ENCODE measurements around the gene PRPSAP2. TPM values are rescaled to one million over a fixed set of nuclear protein-coding genes. Genes with fewer than 3 reads are reported as not detected.
A peak's percentile ranks its signal among the peaks of the same experiment; 100 is the strongest.

The PRPSAP2 gene
- total RNA-seq, 1 donor from 2014 or later, result 50.6 TPM

DNA sequence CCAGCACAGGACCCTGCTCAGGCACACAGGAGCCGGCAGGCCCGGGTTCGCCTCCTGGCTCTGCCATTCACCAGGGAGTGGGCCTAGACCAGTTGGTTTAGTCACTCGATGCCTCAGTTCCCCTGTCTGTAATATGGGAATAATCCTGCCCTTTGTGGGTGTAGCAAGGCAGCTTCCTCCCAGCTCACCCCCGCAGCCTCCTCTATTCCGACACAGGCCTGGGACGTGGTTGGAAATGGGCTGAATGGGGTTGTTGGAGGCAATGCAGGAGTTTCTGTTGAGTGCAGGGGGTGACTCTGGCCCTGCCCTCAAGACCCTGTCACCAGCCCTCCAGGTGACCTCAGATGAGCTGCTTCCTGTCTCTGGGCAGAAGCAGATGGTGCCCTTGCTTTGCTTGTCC, 113.9 kb downstream of the PRPSAP2 start:
- Mint-ChIP-seq H3K27ac (ENCODE audit: unreplicated experiment) (no peak overlapping the region), H3K4me3 (ENCODE audit: unreplicated experiment) (no peak overlapping the region), H3K36me3 (ENCODE audit: low read depth, unreplicated experiment) (peaks cover 7% of the 10 kb centered on the region), H3K27me3 (ENCODE audit: low read depth, unreplicated experiment) (no peaks in the 10 kb centered on the region), H3K4me1 (ENCODE audit: low read depth, unreplicated experiment) (peaks cover 4% of the 10 kb centered on the region), H3K9me3 (ENCODE audit: unreplicated experiment) (no peaks in the 10 kb centered on the region)
- no peak overlapping the region for H3K4me3 ChIP-seq (ENCODE audit: insufficient read depth, low read depth, low read length)
- peaks cover 5% of the 10 kb centered on the region for H3K4me1 ChIP-seq (ENCODE audit: insufficient read depth, low read length)
- FAIRE-seq (no peak), DNase-seq (ENCODE audit: low read depth) (no peak)
- H3K9ac ChIP-seq (ENCODE audit: low read length), result no peak overlapping the region
- H3K36me3 ChIP-seq (ENCODE audit: insufficient read depth, low read length), result peaks cover 7% of the 10 kb centered on the region
- peaks cover 10% of the 10 kb centered on the region for H3K79me2 ChIP-seq (ENCODE audit: insufficient read depth, low read length)
- no peaks in the 10 kb centered on the region for H3K27me3 ChIP-seq (ENCODE audit: insufficient read depth, low read length)
- peaks cover 26% of the 10 kb centered on the region for H4K20me1 ChIP-seq (ENCODE audit: insufficient read depth, low read length)
- no peak overlapping the region for H3K4me2 ChIP-seq (ENCODE audit: low read length)
- no peaks in the 10 kb centered on the region for H3K9me3 ChIP-seq (ENCODE audit: insufficient read depth, low read depth, low read length)
- no peak overlapping the region for H3K27ac ChIP-seq (ENCODE audit: low read depth, low read length)
- H2AFZ ChIP-seq (ENCODE audit: low read depth, low read length), result no peak overlapping the region
- TF ChIP-seq, protein P1, sequence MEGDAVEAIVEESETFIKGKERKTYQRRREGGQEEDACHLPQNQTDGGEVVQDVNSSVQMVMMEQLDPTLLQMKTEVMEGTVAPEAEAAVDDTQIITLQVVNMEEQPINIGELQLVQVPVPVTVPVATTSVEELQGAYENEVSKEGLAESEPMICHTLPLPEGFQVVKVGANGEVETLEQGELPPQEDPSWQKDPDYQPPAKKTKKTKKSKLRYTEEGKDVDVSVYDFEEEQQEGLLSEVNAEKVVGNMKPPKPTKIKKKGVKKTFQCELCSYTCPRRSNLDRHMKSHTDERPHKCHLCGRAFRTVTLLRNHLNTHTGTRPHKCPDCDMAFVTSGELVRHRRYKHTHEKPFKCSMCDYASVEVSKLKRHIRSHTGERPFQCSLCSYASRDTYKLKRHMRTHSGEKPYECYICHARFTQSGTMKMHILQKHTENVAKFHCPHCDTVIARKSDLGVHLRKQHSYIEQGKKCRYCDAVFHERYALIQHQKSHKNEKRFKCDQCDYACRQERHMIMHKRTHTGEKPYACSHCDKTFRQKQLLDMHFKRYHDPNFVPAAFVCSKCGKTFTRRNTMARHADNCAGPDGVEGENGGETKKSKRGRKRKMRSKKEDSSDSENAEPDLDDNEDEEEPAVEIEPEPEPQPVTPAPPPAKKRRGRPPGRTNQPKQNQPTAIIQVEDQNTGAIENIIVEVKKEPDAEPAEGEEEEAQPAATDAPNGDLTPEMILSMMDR (IDR thresholded peaks at IDR 0.05; ENCODE audit: insufficient read depth, low read depth, low read length), result no peak
- no peak for TF ChIP-seq EZH2 (IDR thresholded peaks at IDR 0.05; ENCODE audit: insufficient read depth, low read length)

DNA sequence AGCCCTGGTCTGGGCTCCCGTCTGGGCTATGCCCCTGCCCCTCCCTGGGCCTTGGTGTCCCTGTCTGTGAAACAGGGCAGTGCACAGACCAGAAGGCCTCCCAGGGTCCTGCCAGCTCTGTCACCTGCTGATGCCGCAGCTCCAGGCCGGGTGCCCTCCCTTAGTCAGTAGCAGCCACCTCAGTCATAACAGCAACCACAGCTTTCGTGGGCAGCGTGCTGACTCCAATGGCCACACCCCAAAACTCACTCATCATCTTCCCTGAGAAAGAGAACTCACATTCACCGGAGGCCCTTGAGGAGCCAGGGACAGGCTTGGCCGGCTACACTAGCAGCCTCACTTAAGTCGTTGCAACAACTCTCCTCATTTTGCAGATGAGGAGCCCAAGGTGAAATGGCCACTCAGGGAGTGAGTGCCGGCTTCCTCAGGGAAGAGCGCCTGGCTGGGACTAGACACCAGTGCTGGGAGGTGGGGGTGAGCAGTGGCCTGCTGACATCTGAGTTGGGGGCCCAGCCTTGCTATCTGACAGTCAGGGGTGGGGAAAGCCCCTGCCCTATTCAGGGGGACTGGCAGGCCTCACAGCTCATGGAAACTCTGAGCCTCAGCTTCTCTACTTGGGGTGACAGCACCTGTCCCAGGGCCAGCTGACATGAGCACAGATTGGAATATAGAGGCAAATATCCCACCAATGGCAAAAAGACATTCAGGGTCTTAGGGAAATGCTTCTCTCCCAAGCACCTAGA, 116.6 kb downstream of the PRPSAP2 start:
- Histone ChIP-seq H3K4me1 (ENCODE audit: insufficient read depth, low read length) (no peaks in the 10 kb centered on the region), H3K9me3 (ENCODE audit: insufficient read depth, low read depth, low read length) (no peaks in the 10 kb centered on the region), H3K27ac (ENCODE audit: low read depth, low read length) (no peak overlapping the region), H3K36me3 (ENCODE audit: insufficient read depth, low read length) (peaks cover 7% of the 10 kb centered on the region), H3K27me3 (ENCODE audit: insufficient read depth, low read length) (no peaks in the 10 kb centered on the region), H3K4me3 (ENCODE audit: insufficient read depth, low read depth, low read length) (no peak overlapping the region), H3K79me2 (ENCODE audit: insufficient read depth, low read length) (peaks cover 10% of the 10 kb centered on the region), H4K20me1 (ENCODE audit: insufficient read depth, low read length) (peaks cover 33% of the 10 kb centered on the region), H3K4me2 (ENCODE audit: low read length) (no peak overlapping the region), H2AFZ (ENCODE audit: low read depth, low read length) (no peak overlapping the region), H3K9ac (ENCODE audit: low read length) (no peak overlapping the region)
- no peaks in the 10 kb centered on the region for H3K27me3 Mint-ChIP-seq (ENCODE audit: low read depth, unreplicated experiment)
- no peak overlapping the region for H3K4me3 Mint-ChIP-seq (ENCODE audit: unreplicated experiment)
- peaks cover 13% of the 10 kb centered on the region for H3K36me3 Mint-ChIP-seq (ENCODE audit: low read depth, unreplicated experiment)
- H3K27ac Mint-ChIP-seq (ENCODE audit: unreplicated experiment), result no peak overlapping the region
- DNase-seq (ENCODE audit: low read depth) (peak; percentile 22), FAIRE-seq (no peak)
- H3K9me3 Mint-ChIP-seq (ENCODE audit: unreplicated experiment), result no peaks in the 10 kb centered on the region
- TF ChIP-seq, protein P1 (IDR thresholded peaks at IDR 0.05; ENCODE audit: insufficient read depth, low read depth, low read length), result no peak
- no peak for TF ChIP-seq EZH2 (IDR thresholded peaks at IDR 0.05; ENCODE audit: insufficient read depth, low read length)
- no peaks in the 10 kb centered on the region for H3K4me1 Mint-ChIP-seq (ENCODE audit: low read depth, unreplicated experiment)

DNA sequence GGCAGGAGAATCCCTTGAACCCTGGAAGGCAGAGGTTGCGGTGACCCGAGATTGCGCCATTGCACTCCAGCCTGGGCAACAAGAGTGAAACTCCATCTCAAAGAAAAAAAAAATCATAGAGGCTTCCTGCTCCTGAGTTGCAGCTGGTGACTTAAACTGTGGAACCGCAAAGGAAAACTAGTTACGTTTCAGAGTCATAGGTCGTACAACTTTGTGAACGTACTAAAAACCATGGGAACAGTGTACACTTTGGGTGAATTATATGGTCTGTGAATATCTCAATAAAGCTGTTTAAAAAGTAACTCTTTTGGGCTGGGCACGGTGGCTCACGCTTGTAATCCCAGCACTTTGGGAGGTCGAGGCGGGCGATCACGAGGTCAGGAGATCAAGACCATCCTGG, 117.7 kb downstream of the PRPSAP2 start:
- peaks cover 6% of the 10 kb centered on the region for H3K36me3 ChIP-seq (ENCODE audit: insufficient read depth, low read length)
- H4K20me1 ChIP-seq (ENCODE audit: insufficient read depth, low read length), result peaks cover 41% of the 10 kb centered on the region
- FAIRE-seq (no peak), DNase-seq (ENCODE audit: low read depth) (no peak)
- TF ChIP-seq EZH2 (IDR thresholded peaks at IDR 0.05; ENCODE audit: insufficient read depth, low read length), result no peak
- TF ChIP-seq, protein P1 (IDR thresholded peaks at IDR 0.05; ENCODE audit: insufficient read depth, low read depth, low read length), result no peak
- Mint-ChIP-seq H3K9me3 (ENCODE audit: unreplicated experiment) (no peaks in the 10 kb centered on the region), H3K27ac (ENCODE audit: unreplicated experiment) (no peak overlapping the region), H3K4me3 (ENCODE audit: unreplicated experiment) (no peak overlapping the region), H3K4me1 (ENCODE audit: low read depth, unreplicated experiment) (peaks cover 6% of the 10 kb centered on the region), H3K36me3 (ENCODE audit: low read depth, unreplicated experiment) (peaks cover 13% of the 10 kb centered on the region), H3K27me3 (ENCODE audit: low read depth, unreplicated experiment) (no peaks in the 10 kb centered on the region)
- peaks cover 10% of the 10 kb centered on the region for H3K79me2 ChIP-seq (ENCODE audit: insufficient read depth, low read length)
- H3K27me3 ChIP-seq (ENCODE audit: insufficient read depth, low read length), result no peaks in the 10 kb centered on the region
- no peak overlapping the region for H3K4me2 ChIP-seq (ENCODE audit: low read length)
- H3K4me3 ChIP-seq (ENCODE audit: insufficient read depth, low read depth, low read length), result no peak overlapping the region
- no peak overlapping the region for H3K27ac ChIP-seq (ENCODE audit: low read depth, low read length)
- H3K9ac ChIP-seq (ENCODE audit: low read length), result no peak overlapping the region
- H2AFZ ChIP-seq (ENCODE audit: low read depth, low read length), result no peak overlapping the region
- H3K9me3 ChIP-seq (ENCODE audit: insufficient read depth, low read depth, low read length), result no peaks in the 10 kb centered on the region
- H3K4me1 ChIP-seq (ENCODE audit: insufficient read depth, low read length), result peaks cover 4% of the 10 kb centered on the region
